IMR-90 (cell line): ENCODE results near the gene WNK3. TPM values are rescaled to one million over a fixed set of nuclear protein-coding genes. Genes with fewer than 3 reads are reported as not detected.

Experiments used
- ATAC-seq: fragments of 200-7000 bp; cut with Tn5 transposase; 2 replicates; pipeline ENCODE4 v1.9.1; 2020; ENCODE audit warnings: low read depth, mild to moderate bottlenecking, moderate library complexity
- BruUV-seq: library from RNA; stranded (reverse); fragments of 400-500 nt; replicated peaks from 2 replicates; lab custom pipeline; 2021; lab: Mats Ljungman, UMichigan
- CTCF ChIA-PET: fragments of 300-600 bp; formaldehyde crosslinking; extraction: SDS; loops from one replicate; lab custom pipeline; 2021; ENCODE audit warnings: antibody characterized with exemption; lab: Yijun Ruan, JAX
- POLR2A ChIA-PET: fragments of 300-600 bp; sonication (Branson Sonifier 250); formaldehyde crosslinking; loops from one replicate; lab custom pipeline; 2022; ENCODE audit warnings: antibody characterized with exemption; ENCODE audit not compliant: unreplicated experiment; lab: Charles Lee
- DNase-seq: peaks from one replicate; pipeline ENCODE4 v3.0.0; 2013
- H2AFZ ChIP-seq: replicated peaks from 2 replicates; pipeline ENCODE3; 2013; ENCODE audit warnings: low read length, mild to moderate bottlenecking; ENCODE audit not compliant: poor library complexity
- H2AK5ac ChIP-seq: 2 replicates; pipeline ENCODE4 v1.6.1; 2013; ENCODE audit warnings: low read depth, low read length, inconsistent platforms
- H2AK9ac ChIP-seq: replicated peaks from 2 replicates; pipeline ENCODE3; 2013; ENCODE audit warnings: mild to moderate bottlenecking, low read depth, low read length, moderate library complexity; ENCODE audit not compliant: poor library complexity
- H2BK120ac ChIP-seq: 2 replicates; pipeline ENCODE4 v1.6.1; 2013; ENCODE audit warnings: low read depth, low read length, inconsistent platforms
- H2BK15ac ChIP-seq: 3 replicates; pipeline ENCODE4 v1.6.1; 2013; ENCODE audit warnings: low read depth, low read length, inconsistent platforms
- H2BK20ac ChIP-seq: 2 replicates; pipeline ENCODE4 v1.6.1; 2013; ENCODE audit warnings: low read depth, mild to moderate bottlenecking, inconsistent platforms, low read length, moderate library complexity
- H2BK5ac ChIP-seq: 2 replicates; pipeline ENCODE4 v1.6.1; 2013; ENCODE audit warnings: mild to moderate bottlenecking, low read depth, low read length, inconsistent platforms; ENCODE audit not compliant: poor library complexity, severe bottlenecking
- H3K14ac ChIP-seq: replicated peaks from 2 replicates; pipeline ENCODE4 v1.6.1; 2013; ENCODE audit warnings: low read depth, low read length, inconsistent platforms
- H3K18ac ChIP-seq: 2 replicates; pipeline ENCODE4 v1.6.1; 2013; ENCODE audit warnings: low read depth, low read length, control low read depth
- H3K23ac ChIP-seq: 2 replicates; pipeline ENCODE4 v1.6.1; 2013; ENCODE audit warnings: low read depth, low read length, inconsistent platforms
- H3K27ac ChIP-seq: 2 replicates; pipeline ENCODE4 v1.5.1; 2013; ENCODE audit warnings: mild to moderate bottlenecking, control low read depth, low read length; ENCODE audit not compliant: insufficient read depth
- H3K27me3 ChIP-seq: 2 replicates; pipeline ENCODE4 v1.6.1; 2013; ENCODE audit warnings: low read length; ENCODE audit not compliant: control insufficient read depth, insufficient read depth
- H3K36me3 ChIP-seq: 2 replicates; pipeline ENCODE4 v1.6.1; 2013; ENCODE audit warnings: low read length, mixed read lengths; ENCODE audit not compliant: control insufficient read depth, insufficient read depth
- H3K4ac ChIP-seq: 2 replicates; pipeline ENCODE4 v1.6.1; 2013; ENCODE audit warnings: low read depth, low read length, inconsistent platforms
- H3K4me1 ChIP-seq: 2 replicates; pipeline ENCODE4 v1.6.1; 2013; ENCODE audit warnings: low read length, mixed read lengths; ENCODE audit not compliant: control insufficient read depth, insufficient read depth
- H3K4me2 ChIP-seq: 2 replicates; pipeline ENCODE4 v1.6.1; 2013; ENCODE audit warnings: low read depth, mild to moderate bottlenecking, control low read depth, low read length, moderate library complexity
- H3K4me3 ChIP-seq: 2 replicates; pipeline ENCODE4 v1.5.1; 2013; ENCODE audit warnings: low read depth, mild to moderate bottlenecking, control low read depth, low read length, moderate library complexity; ENCODE audit not compliant: insufficient read depth
- H3K56ac ChIP-seq: 2 replicates; pipeline ENCODE4 v1.6.1; 2013; ENCODE audit warnings: low read length, inconsistent platforms; ENCODE audit not compliant: insufficient read depth; ENCODE audit errors: extremely low read depth
- H3K79me1 ChIP-seq, 2 experiments: 2 replicates each; pipeline ENCODE4 v1.6.1; 2013; ENCODE audit warnings: low read length in 2 of 2, inconsistent platforms in 1 of 2, low read depth in 1 of 2
- H3K9ac ChIP-seq: 2 replicates; pipeline ENCODE4 v1.6.1; 2013; ENCODE audit warnings: low read depth, low read length, control low read depth
- H3K9me1 ChIP-seq: 2 replicates; pipeline ENCODE4 v1.6.1; 2013; ENCODE audit warnings: low read length, inconsistent platforms; ENCODE audit not compliant: insufficient read depth
- H3K9me3 ChIP-seq: 2 replicates; pipeline ENCODE4 v1.6.1; 2013; ENCODE audit warnings: low read length; ENCODE audit not compliant: control insufficient read depth, insufficient read depth
- H4K20me1 ChIP-seq: 2 replicates; pipeline ENCODE4 v1.6.1; 2013; ENCODE audit warnings: low read length, inconsistent platforms; ENCODE audit not compliant: insufficient read depth
- H4K5ac ChIP-seq: 2 replicates; pipeline ENCODE4 v1.6.1; 2013; ENCODE audit warnings: mild to moderate bottlenecking, low read depth, low read length, control low read depth
- H4K8ac ChIP-seq, 2 experiments: 2 replicates each; pipeline ENCODE4 v1.6.1; 2013; ENCODE audit warnings: low read depth in 2 of 2, low read length in 2 of 2, control low read depth in 1 of 2, inconsistent platforms in 1 of 2
- H4K91ac ChIP-seq: 2 replicates; pipeline ENCODE4 v1.6.1; 2013; ENCODE audit warnings: low read depth, low read length, inconsistent platforms; ENCODE audit not compliant: insufficient read depth
- CTCF ChIP-seq: conservative IDR thresholded peaks from 2 replicates; pipeline ENCODE4 v1.5.1; 2012; ENCODE audit warnings: mild to moderate bottlenecking, low read depth, low read length, improper control_type of control experiment
- WGBS, 2 experiments: methylation state at CpG; one replicate each; pipeline versions ENCODE4 v1.1.5 to v1.1.7; 2013; ENCODE audit warnings: missing lambda C conversion rate in 2 of 2; ENCODE audit not compliant: insufficient read length in 1 of 2; ENCODE audit errors: extremely low coverage in 2 of 2; 5-methylcytosine and 5-hydroxymethylcytosine counted together
- dilution Hi-C: fragments of 300-500 bp; cut with HindIII; formaldehyde crosslinking; loops from one replicate; pipeline ENCODE4 v1.14.3; 2018; ENCODE audit warnings: low sequenced_read_pairs; ENCODE audit not compliant: unreplicated experiment
- in situ Hi-C: fragments of 300-500 bp; cut with MboI; formaldehyde crosslinking; loops from 3 replicates; pipeline ENCODE4 v1.14.3; 2019; ENCODE audit warnings: low sequenced_read_pairs, inconsistent platforms, mixed read lengths
- intact Hi-C: fragments of 100-400 bp; cut with micrococcal nuclease; formaldehyde crosslinking; loops from 2 replicates; pipeline ENCODE4 v1.10.0; 2022
- polyA plus RNA-seq, 3 experiments: library from polyadenylated mRNA; depleted of rRNA; stranded (reverse); fragments of >200 nt; gene quantifications; 2 replicates each; pipeline ENCODE4 v1.2.3, GENCODE V29; 2012; ENCODE audit warnings: low replicate concordance in 1 of 3
- total RNA-seq: library from RNA; depleted of rRNA; stranded (reverse); fragments of >200 nt; gene quantifications from 2 replicates; pipeline ENCODE4 v1.2.3, GENCODE V29; 2012

The WNK3 gene
- total and polyA plus RNA-seq, 2 of the 4 experiments (the other 2 are of a cell fraction), result 0.15 to 1.4 TPM

DNA sequence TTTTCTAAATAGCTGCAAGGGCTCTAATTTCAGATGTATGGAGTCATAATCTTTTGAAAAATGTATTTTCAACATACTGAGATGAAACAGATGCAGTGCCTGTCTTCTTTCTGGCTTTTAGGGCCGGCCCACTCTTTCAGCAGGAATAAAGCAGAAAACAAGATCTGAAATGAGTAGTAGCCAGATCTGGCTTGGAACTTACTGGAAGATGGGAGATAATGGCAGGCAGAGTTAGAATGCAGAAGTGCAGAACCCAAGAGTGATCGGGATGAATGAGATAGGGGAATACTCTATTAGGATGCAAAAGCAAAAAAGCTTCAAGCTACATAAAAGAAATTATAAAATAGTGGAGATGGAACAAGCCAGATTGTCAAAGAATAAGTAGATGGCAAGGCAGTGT lies 173.4 kb downstream of the WNK3 start:
- no peak overlapping the region for H3K23ac ChIP-seq
- H3K9ac ChIP-seq, result no peak overlapping the region
- H4K91ac ChIP-seq, result no peak overlapping the region
- 71% methylated on average over 1 of the region's 2 CpGs; no CpG with 5 or more reads in 1 of the 2 experiments for WGBS, 2 experiments
- TF ChIP-seq CTCF, result no peak
- dilution Hi-C loops, result no loop called here
- POLR2A ChIA-PET, result no interaction called here
- no peak overlapping the region for H4K5ac ChIP-seq
- in situ Hi-C loops, result no loop called here
- H3K4me2 ChIP-seq, result no peak overlapping the region
- ATAC-seq (no peak), DNase-seq (no peak)
- intact Hi-C loops, result loop anchor here (5.0 to 10.0 kb wide), 2 partner anchors 142 to 500 kb away; partner anchors contain the start of genes HUWE1 and PHF8
- H2AK9ac ChIP-seq, result no peak overlapping the region
- H2AK5ac ChIP-seq, result no peak overlapping the region
- H2BK120ac ChIP-seq, result no peak overlapping the region
- H3K4ac ChIP-seq, result no peak overlapping the region
- no peak overlapping the region for H3K18ac ChIP-seq
- no peaks in the 10 kb centered on the region for H3K9me3 ChIP-seq
- H3K79me1 ChIP-seq, result peaks cover 0 to 17% of the 10 kb centered on the region in 2 experiments; a peak in 2 of 4 replicates
- H2BK5ac ChIP-seq, result no peak overlapping the region
- no peak overlapping the region for H2BK20ac ChIP-seq
- no peak overlapping the region for H4K8ac ChIP-seq
- no peaks in the 10 kb centered on the region for H3K36me3 ChIP-seq
- no peak overlapping the region for H2BK15ac ChIP-seq
- H3K56ac ChIP-seq, result no peak overlapping the region
- CTCF ChIA-PET, result no interaction called here
- no peak overlapping the region for H3K27ac ChIP-seq
- no TSS peak for BruUV-seq
- no peak overlapping the region for H2AFZ ChIP-seq
- no peaks in the 10 kb centered on the region; the same call in 1 of the 2 replicates for H4K20me1 ChIP-seq
- H3K9me1 ChIP-seq, result peaks cover 2% of the 10 kb centered on the region; the same call in 1 of the 2 replicates
- H3K27me3 ChIP-seq, result no peaks in the 10 kb centered on the region
- H3K14ac ChIP-seq, result no peak overlapping the region
- no peak overlapping the region for H3K4me3 ChIP-seq
- no peaks in the 10 kb centered on the region for H3K4me1 ChIP-seq
